ENCODE data around the gene HSPBAP1.

DNA sequence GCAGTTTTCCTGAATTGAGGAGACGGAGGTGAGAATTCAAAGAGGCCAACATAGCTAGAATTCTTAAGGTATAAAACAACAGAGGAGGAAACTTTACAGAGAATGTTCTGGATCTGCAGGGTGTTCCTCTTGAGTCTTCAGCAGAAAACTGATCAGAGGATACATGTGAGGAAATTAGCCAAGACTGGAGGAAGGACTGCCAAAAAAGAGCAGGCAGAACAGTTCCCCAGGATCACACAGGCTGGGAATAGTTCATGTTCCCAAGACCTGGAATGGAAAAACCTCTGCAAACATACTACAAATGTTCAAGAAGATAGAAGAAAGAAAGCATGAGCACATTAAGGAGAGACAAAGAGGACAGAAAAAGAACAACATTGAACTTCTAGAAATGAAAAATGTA, 8.7 kb upstream of the HSPBAP1 start:
- no peak for TF ChIP-seq POLR2A (IDR thresholded peaks at IDR 0.05)
- TF ChIP-seq, protein P1, sequence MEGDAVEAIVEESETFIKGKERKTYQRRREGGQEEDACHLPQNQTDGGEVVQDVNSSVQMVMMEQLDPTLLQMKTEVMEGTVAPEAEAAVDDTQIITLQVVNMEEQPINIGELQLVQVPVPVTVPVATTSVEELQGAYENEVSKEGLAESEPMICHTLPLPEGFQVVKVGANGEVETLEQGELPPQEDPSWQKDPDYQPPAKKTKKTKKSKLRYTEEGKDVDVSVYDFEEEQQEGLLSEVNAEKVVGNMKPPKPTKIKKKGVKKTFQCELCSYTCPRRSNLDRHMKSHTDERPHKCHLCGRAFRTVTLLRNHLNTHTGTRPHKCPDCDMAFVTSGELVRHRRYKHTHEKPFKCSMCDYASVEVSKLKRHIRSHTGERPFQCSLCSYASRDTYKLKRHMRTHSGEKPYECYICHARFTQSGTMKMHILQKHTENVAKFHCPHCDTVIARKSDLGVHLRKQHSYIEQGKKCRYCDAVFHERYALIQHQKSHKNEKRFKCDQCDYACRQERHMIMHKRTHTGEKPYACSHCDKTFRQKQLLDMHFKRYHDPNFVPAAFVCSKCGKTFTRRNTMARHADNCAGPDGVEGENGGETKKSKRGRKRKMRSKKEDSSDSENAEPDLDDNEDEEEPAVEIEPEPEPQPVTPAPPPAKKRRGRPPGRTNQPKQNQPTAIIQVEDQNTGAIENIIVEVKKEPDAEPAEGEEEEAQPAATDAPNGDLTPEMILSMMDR (IDR thresholded peaks at IDR 0.05), result no peak
